ENCODE measurements around the gene ADGRB3.

The ADGRB3 gene

DNA sequence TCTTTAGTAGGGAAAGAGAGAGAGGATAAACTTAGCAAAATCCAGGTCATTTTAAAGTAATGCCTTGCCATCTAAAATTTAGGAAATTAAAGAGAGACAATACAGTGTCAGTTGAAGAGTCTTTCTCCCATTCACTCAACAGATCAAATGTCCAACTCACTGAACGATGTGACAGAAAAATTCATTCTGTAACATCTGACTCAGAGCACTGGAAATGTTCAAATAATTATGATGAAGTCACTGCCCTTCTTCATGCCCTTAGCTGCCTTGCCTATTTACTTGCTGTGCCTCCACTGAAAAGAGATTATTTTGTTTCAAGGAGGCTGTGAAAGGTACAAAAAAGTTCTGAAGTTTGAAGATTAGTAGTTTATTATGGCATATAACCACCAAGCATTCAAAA, 434.8 kb downstream of the ADGRB3 start:
- H3K4me2 ChIP-seq (ENCODE audit: low read length): no peak overlapping the region
- no peak for TF ChIP-seq EZH2 (IDR thresholded peaks at IDR 0.05; ENCODE audit: borderline replicate concordance, low read length)
- TF ChIP-seq, protein P1, sequence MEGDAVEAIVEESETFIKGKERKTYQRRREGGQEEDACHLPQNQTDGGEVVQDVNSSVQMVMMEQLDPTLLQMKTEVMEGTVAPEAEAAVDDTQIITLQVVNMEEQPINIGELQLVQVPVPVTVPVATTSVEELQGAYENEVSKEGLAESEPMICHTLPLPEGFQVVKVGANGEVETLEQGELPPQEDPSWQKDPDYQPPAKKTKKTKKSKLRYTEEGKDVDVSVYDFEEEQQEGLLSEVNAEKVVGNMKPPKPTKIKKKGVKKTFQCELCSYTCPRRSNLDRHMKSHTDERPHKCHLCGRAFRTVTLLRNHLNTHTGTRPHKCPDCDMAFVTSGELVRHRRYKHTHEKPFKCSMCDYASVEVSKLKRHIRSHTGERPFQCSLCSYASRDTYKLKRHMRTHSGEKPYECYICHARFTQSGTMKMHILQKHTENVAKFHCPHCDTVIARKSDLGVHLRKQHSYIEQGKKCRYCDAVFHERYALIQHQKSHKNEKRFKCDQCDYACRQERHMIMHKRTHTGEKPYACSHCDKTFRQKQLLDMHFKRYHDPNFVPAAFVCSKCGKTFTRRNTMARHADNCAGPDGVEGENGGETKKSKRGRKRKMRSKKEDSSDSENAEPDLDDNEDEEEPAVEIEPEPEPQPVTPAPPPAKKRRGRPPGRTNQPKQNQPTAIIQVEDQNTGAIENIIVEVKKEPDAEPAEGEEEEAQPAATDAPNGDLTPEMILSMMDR (IDR thresholded peaks at IDR 0.05; ENCODE audit: low read length): no peak

DNA sequence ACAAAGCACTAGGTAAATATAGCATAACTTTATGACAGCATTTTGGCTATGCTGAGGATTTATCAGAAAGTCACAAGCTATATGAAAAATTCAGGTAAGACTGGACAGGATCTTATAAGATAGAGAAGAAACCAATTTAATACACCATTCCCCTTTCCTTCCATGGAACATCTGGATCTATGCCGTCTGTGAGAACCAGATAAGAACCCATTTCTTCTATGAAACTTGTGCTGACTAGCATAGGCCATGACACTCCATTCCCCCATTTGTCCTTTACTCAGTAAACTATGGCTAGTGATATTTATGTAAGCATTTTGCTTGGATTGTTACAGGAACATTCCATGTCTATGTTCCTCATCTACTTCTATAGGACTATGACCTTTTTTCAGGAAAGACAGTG, 437.7 kb downstream of the ADGRB3 start:
- no peak overlapping the region for H3K9ac ChIP-seq (ENCODE audit: low read length)
- no peak for TF ChIP-seq EZH2 (IDR thresholded peaks at IDR 0.05; ENCODE audit: borderline replicate concordance, low read length)
- TF ChIP-seq, protein P1 (IDR thresholded peaks at IDR 0.05; ENCODE audit: low read length): no peak
- H3K4me1 ChIP-seq (ENCODE audit: insufficient read depth, low read length, severe bottlenecking): no peaks in the 10 kb centered on the region
- H3K9me2 ChIP-seq (ENCODE audit: low read depth, low read length): no peaks in the 10 kb centered on the region
- H3K4me2 ChIP-seq (ENCODE audit: low read length): no peak overlapping the region
- H3F3A ChIP-seq (ENCODE audit: insufficient read depth, low read length): no peaks in the 10 kb centered on the region
- no peak overlapping the region for H2AFZ ChIP-seq (ENCODE audit: low read length)
- H3K27me3 ChIP-seq (ENCODE audit: insufficient read depth, low read length): no peaks in the 10 kb centered on the region
- H4K20me1 ChIP-seq (ENCODE audit: insufficient read depth, low read length): no peaks in the 10 kb centered on the region
- H3K27ac ChIP-seq (ENCODE audit: low read depth, low read length, poor library complexity, severe bottlenecking): no peak overlapping the region
- no peaks in the 10 kb centered on the region for H3K79me2 ChIP-seq (ENCODE audit: insufficient read depth, low read length)
- H3K4me3 ChIP-seq (ENCODE audit: low read depth, low read length, poor library complexity, severe bottlenecking): no peak overlapping the region
- no peaks in the 10 kb centered on the region for H3K9me3 ChIP-seq (ENCODE audit: low read length)
- no peaks in the 10 kb centered on the region for H3K36me3 ChIP-seq (ENCODE audit: insufficient read depth, low read length)

More for the DNA sequence above, 434.8 kb downstream of the ADGRB3 start:
- Histone ChIP-seq H3K9me2 (ENCODE audit: low read depth, low read length) (no peaks in the 10 kb centered on the region), H3F3A (ENCODE audit: insufficient read depth, low read length) (no peaks in the 10 kb centered on the region), H3K27me3 (ENCODE audit: insufficient read depth, low read length) (no peaks in the 10 kb centered on the region), H3K79me2 (ENCODE audit: insufficient read depth, low read length) (no peaks in the 10 kb centered on the region), H3K27ac (ENCODE audit: low read depth, low read length, poor library complexity, severe bottlenecking) (no peak overlapping the region), H3K9me3 (ENCODE audit: low read length) (no peaks in the 10 kb centered on the region), H2AFZ (ENCODE audit: low read length) (no peak overlapping the region), H3K36me3 (ENCODE audit: insufficient read depth, low read length) (no peaks in the 10 kb centered on the region), H3K4me3 (ENCODE audit: low read depth, low read length, poor library complexity, severe bottlenecking) (no peak overlapping the region), H3K9ac (ENCODE audit: low read length) (no peak overlapping the region), H3K4me1 (ENCODE audit: insufficient read depth, low read length, severe bottlenecking) (no peaks in the 10 kb centered on the region), H4K20me1 (ENCODE audit: insufficient read depth, low read length) (no peaks in the 10 kb centered on the region)

DNA sequence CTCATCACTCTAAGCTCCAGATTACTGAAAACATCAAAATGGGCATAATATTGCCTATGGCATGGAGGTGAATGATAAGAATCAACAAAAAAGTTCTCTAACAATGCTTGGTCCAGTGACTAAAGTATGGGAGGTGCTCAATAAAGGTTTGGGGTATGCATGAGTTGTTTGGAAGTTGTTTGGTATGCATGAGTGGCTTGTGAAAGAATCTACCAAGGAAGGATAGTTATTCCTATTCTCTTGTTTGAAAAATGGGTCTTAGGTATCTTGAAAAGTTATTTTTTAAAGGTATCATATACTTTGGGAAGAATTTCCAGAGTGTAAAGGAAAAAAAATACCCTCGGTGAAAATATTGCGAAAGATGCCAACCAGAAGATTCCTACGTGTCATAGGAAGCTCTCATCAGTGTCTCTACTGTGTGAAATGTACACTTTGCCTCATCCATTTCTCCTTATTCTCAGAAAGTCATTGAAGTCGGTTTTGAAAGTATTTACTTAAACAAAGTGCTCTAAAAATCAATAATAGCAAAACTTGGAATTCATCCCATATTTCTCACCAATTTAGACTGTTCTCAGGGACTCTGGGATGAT, 449.8 kb downstream of the ADGRB3 start:
- Histone ChIP-seq H3K4me1 (ENCODE audit: insufficient read depth, low read length, severe bottlenecking) (no peaks in the 10 kb centered on the region), H3K79me2 (ENCODE audit: insufficient read depth, low read length) (no peaks in the 10 kb centered on the region), H3K27me3 (ENCODE audit: insufficient read depth, low read length) (no peaks in the 10 kb centered on the region), H3K9ac (ENCODE audit: low read length) (no peak overlapping the region), H3K4me3 (ENCODE audit: low read depth, low read length, poor library complexity, severe bottlenecking) (no peak overlapping the region), H4K20me1 (ENCODE audit: insufficient read depth, low read length) (no peaks in the 10 kb centered on the region), H3K4me2 (ENCODE audit: low read length) (no peak overlapping the region), H3K36me3 (ENCODE audit: insufficient read depth, low read length) (no peaks in the 10 kb centered on the region), H3F3A (ENCODE audit: insufficient read depth, low read length) (no peaks in the 10 kb centered on the region), H3K9me2 (ENCODE audit: low read depth, low read length) (no peaks in the 10 kb centered on the region), H2AFZ (ENCODE audit: low read length) (no peak overlapping the region), H3K9me3 (ENCODE audit: low read length) (no peaks in the 10 kb centered on the region), H3K27ac (ENCODE audit: low read depth, low read length, poor library complexity, severe bottlenecking) (no peak overlapping the region)
- no peak for TF ChIP-seq EZH2 (IDR thresholded peaks at IDR 0.05; ENCODE audit: borderline replicate concordance, low read length)
- TF ChIP-seq, protein P1 (IDR thresholded peaks at IDR 0.05; ENCODE audit: low read length): no peak
